HFF-Myc (cell line): ENCODE measurements around the gene HTT.

Experiments
- DNase-seq: peaks from one replicate; pipeline ENCODE4 v3.0.0-alpha.2; 2011; ENCODE audit warnings: low read depth; ENCODE audit errors: extremely low read depth
- H3K4me3 ChIP-seq: replicated peaks from 2 replicates; pipeline ENCODE4 v1.5.1; 2011; ENCODE audit warnings: low read depth, mild to moderate bottlenecking, control low read depth, low read length
- TF ChIP-seq, protein P1 (sequence below): IDR thresholded peaks from 2 replicates; pipeline ENCODE4 v1.5.1; 2012; ENCODE audit warnings: mild to moderate bottlenecking, low read depth, low read length, control low read depth; ENCODE audit errors: missing control alignments

The HTT gene

DNA sequence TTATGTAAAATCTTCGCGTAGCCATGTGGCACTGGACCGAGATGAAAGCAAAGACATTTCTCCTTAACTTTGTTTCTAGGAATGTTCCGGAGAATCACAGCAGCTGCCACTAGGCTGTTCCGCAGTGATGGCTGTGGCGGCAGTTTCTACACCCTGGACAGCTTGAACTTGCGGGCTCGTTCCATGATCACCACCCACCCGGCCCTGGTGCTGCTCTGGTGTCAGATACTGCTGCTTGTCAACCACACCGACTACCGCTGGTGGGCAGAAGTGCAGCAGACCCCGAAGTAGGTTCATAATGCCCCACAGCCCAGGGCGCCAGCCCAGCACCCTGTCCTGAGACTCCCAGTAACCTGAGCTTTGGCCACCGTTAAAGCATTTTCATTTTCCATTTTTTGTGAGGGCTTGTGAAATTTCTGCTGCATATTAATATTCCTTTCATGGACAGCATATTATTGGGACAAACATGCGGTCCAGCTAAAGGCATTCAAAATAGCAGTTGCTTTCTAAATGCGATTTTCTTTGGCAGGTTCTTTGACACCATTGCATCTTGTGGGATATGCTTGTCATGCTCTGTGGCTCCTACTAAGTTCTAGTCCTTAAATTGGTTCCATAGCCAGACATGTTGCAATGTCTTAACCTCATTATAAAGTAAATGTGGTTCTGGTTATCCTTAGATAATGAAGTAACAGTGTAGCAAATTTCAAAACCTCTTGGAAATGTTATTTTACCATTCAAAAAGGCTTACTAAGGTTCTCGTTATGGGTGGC is 125.4 kb downstream of the HTT start:
- TF ChIP-seq, protein P1, sequence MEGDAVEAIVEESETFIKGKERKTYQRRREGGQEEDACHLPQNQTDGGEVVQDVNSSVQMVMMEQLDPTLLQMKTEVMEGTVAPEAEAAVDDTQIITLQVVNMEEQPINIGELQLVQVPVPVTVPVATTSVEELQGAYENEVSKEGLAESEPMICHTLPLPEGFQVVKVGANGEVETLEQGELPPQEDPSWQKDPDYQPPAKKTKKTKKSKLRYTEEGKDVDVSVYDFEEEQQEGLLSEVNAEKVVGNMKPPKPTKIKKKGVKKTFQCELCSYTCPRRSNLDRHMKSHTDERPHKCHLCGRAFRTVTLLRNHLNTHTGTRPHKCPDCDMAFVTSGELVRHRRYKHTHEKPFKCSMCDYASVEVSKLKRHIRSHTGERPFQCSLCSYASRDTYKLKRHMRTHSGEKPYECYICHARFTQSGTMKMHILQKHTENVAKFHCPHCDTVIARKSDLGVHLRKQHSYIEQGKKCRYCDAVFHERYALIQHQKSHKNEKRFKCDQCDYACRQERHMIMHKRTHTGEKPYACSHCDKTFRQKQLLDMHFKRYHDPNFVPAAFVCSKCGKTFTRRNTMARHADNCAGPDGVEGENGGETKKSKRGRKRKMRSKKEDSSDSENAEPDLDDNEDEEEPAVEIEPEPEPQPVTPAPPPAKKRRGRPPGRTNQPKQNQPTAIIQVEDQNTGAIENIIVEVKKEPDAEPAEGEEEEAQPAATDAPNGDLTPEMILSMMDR, result no peak
- DNase-seq, result no peak
- H3K4me3 ChIP-seq, result no peak overlapping the region

- DNase-seq, result no peak
- TF ChIP-seq, protein P1, result no peak
- no peak overlapping the region for H3K4me3 ChIP-seq
Observed at GRCh38 chr4:3200423-3201090, 126.1 kb downstream of the HTT start.

DNA sequence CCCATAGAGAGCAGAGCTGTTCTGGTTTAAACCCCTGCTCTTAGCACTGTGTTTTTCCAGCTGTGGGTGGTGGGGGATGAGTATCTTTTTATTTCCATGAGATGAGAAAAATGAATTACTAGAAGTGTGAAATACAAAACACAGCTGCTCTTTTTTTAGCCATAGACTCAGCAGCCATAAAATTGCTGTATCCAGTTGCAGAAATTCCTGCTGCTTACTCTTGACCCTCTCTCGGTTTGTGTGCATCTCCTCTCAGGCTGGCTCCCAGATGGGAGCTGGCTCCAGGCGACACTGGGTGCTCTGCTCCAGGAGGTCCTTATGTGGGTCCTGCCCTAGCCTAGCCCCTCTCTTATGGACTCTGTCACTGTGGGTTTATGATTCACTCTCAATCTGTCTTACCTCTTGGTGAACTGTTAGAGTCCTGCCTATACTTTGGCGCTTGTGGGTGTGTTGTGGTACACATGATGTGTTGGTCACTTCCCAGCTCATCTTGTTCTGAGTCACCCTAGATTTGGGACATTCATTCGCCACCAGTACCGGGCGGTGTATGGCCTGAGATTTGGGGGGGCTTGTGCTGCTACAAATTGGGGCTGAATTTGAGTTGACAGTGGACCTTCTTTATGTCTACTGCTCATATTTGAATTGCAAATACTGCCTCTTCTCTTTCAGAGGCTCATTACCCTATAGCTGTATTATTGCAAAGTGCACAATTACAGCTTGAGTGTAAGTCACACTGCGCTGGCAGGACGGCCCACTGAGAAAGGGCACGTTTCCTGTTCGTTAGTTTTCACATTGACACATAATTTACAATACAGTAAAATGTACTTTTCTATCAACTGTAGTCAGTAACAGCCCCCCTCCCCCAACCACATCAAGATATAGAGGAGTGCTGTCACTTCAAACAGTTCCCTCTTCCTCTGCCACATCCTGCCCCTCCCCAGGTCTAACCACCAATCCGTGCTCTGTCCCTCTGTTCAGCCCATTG is 127.5 kb downstream of the HTT start:
- TF ChIP-seq, protein P1, result no peak
- no peak for DNase-seq
- H3K4me3 ChIP-seq, result no peak overlapping the region

GRCh38 chr4:3202836-3203820 is 128.6 kb downstream of the HTT start:
- TF ChIP-seq, protein P1, result no peak
- no peak overlapping the region for H3K4me3 ChIP-seq
- no peak for DNase-seq

- H3K4me3 ChIP-seq, result no peak overlapping the region
- TF ChIP-seq, protein P1, result no peak
- no peak for DNase-seq
Observed at GRCh38 chr4:3203971-3204431, 129.5 kb downstream of the HTT start.
